Measurements from ENCODE around the gene E2F2. TPM values are rescaled to one million over a fixed set of nuclear protein-coding genes. Genes with fewer than 3 reads are reported as not detected.

E2F2 gene
- total RNA-seq, 1 donor from 2014 or later, result 0.16 TPM

DNA sequence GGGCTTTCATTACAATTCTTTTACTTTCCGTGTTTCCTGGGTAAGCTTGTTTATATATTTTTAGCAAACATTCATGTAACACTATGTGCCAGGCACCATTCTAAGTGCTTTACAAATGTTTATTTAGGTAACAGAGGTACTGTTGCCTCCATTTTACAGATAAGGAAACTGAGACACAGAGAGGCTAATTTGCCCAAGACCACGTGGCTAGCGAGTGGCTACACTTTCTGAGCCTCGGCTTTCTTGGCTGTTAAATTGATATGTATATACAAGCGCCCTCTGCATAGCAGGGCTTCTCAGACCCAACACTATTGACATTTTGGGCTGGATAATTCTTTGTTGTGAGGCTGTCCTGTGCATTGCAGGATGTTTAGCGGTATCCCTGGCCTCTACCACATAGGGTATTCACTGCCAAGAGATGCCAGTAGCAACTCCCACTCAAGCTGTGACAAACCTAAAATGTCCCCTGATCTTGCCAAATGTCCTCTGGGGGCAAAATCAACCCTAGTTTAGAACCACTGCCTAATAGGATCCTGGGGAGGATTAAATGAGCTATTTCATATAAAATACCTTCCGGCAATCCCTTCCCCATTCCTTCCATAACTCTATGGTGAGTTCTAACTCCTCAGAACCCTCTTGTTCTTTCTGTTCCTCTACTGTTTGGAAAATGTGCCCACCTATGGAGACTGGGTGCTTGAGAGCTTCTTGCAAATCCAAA is 45.5 kb upstream of the E2F2 start:
- intact Hi-C loops (cut with micrococcal nuclease), result no loop called here
- peaks cover 49% of the 10 kb centered on the region for H3K4me1 ChIP-seq
- TF ChIP-seq, protein P1, sequence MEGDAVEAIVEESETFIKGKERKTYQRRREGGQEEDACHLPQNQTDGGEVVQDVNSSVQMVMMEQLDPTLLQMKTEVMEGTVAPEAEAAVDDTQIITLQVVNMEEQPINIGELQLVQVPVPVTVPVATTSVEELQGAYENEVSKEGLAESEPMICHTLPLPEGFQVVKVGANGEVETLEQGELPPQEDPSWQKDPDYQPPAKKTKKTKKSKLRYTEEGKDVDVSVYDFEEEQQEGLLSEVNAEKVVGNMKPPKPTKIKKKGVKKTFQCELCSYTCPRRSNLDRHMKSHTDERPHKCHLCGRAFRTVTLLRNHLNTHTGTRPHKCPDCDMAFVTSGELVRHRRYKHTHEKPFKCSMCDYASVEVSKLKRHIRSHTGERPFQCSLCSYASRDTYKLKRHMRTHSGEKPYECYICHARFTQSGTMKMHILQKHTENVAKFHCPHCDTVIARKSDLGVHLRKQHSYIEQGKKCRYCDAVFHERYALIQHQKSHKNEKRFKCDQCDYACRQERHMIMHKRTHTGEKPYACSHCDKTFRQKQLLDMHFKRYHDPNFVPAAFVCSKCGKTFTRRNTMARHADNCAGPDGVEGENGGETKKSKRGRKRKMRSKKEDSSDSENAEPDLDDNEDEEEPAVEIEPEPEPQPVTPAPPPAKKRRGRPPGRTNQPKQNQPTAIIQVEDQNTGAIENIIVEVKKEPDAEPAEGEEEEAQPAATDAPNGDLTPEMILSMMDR (IDR thresholded peaks at IDR 0.05; ENCODE audit: borderline replicate concordance), result no peak
- no peaks in the 10 kb centered on the region for H3K27me3 ChIP-seq (ENCODE audit: low read depth)
- H3K9me3 ChIP-seq (replicated peaks), result no peaks in the 10 kb centered on the region
- no peak for DNase-seq
- peak overlapping the region; percentile 85 for H3K27ac ChIP-seq (replicated peaks)
- H3K4me3 ChIP-seq, result peak overlapping the region; percentile 41
- no peaks in the 10 kb centered on the region for H3K36me3 ChIP-seq

DNA sequence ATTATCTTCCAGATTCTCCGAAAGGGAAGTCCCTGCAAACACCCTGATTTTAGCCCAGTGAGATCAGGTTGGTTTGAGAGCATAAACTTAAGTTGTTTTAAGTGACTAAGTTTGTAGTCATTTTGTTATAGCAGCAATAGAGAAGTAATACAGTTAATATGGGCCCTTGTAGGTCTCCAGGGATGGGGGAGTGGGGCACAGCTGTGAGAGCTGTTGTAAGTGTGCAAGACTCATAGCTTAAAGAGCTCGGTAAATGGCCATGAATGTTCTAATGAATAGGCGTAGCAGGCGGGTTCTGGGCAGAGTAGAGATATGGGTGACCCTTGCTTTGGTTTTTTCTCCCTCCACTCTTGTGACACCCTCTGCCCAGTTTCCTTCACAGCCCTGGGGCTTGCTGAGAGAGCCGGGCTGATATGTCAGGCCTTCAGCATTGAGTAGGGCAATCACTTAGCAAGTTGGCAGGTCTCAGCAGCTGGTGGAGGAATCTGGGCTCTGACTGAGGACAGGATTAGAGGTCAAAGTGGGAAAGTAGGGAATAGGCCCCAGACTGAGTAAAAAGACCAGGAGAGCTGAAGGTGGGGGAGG is 44.3 kb upstream of the E2F2 start:
- Histone ChIP-seq H3K4me3 (no peak overlapping the region), H3K36me3 (no peaks in the 10 kb centered on the region), H3K27ac (replicated peaks) (peak overlapping the region; percentile 85), H3K4me1 (peaks cover 38% of the 10 kb centered on the region), H3K27me3 (ENCODE audit: low read depth) (no peaks in the 10 kb centered on the region), H3K9me3 (replicated peaks) (no peaks in the 10 kb centered on the region)
- DNase-seq, result no peak
- intact Hi-C loops (cut with micrococcal nuclease), result no loop called here
- TF ChIP-seq, protein P1 (IDR thresholded peaks at IDR 0.05; ENCODE audit: borderline replicate concordance), result no peak

DNA sequence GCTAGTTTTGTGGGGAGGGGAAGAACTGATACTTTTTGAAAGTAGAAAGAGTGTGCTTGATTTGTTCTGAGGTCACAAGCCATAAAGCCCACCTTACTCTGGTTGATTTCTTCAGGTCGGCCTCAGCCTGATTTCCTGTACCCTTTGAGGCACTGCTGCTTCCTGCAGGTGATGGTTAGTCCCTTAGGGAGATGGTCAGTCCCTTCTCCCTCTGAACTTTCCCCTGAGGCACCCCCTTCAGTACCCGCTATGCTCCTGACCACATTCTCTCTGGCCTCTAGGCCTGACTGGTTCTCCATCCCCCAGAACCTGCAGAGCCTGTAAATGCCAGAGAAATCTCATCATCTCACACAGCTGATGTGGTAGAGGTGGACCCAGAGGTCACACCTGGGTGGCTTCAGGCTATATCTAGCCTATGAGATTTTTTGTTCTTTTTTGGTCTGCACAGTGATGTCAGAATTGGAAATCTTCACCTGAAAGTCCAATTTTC is 43.3 kb upstream of the E2F2 start:
- no peak overlapping the region for H3K4me3 ChIP-seq
- intact Hi-C loops (cut with micrococcal nuclease), result no loop called here
- H3K4me1 ChIP-seq, result peaks cover 40% of the 10 kb centered on the region
- no peaks in the 10 kb centered on the region for H3K9me3 ChIP-seq (replicated peaks)
- DNase-seq, result no peak
- H3K36me3 ChIP-seq, result no peaks in the 10 kb centered on the region
- TF ChIP-seq, protein P1 (IDR thresholded peaks at IDR 0.05; ENCODE audit: borderline replicate concordance), result no peak
- peak overlapping the region; percentile 85 for H3K27ac ChIP-seq (replicated peaks)
- no peaks in the 10 kb centered on the region for H3K27me3 ChIP-seq (ENCODE audit: low read depth)

DNA sequence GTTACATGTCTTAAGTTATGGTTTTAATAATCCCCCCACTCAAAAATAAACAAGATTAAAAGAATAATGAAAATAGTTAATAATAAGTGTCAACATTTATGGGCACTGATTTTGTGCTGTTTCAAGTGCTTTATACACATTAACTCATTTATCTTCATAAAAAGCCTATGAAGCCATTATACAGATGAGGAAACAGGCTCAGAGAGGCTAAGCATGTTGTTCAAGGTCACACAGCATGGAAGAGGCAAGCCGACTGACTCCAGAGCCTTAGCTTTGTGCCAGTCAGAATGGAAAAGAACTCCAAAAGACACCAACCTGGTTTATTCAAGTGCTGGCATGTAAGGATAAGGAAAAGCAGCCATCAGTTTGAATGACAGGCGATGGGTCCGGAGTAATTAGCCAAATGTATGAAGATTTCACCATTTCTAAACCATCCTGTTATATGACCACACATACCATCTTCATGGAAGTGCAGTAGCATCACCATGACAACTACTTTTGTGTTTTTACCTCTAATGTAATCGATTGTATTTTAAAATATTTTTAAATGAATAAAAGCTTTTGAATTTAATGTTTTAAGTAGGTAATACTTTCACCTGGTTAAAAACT is 42.6 kb upstream of the E2F2 start:
- DNase-seq, result no peak
- no peaks in the 10 kb centered on the region for H3K9me3 ChIP-seq (replicated peaks)
- H3K27me3 ChIP-seq (ENCODE audit: low read depth), result no peaks in the 10 kb centered on the region
- intact Hi-C loops (cut with micrococcal nuclease), result no loop called here
- H3K36me3 ChIP-seq, result no peaks in the 10 kb centered on the region
- H3K4me1 ChIP-seq, result peaks cover 44% of the 10 kb centered on the region
- TF ChIP-seq, protein P1 (IDR thresholded peaks at IDR 0.05; ENCODE audit: borderline replicate concordance), result no peak
- H3K27ac ChIP-seq (replicated peaks), result peak overlapping the region; percentile 58
- H3K4me3 ChIP-seq, result no peak overlapping the region

DNA sequence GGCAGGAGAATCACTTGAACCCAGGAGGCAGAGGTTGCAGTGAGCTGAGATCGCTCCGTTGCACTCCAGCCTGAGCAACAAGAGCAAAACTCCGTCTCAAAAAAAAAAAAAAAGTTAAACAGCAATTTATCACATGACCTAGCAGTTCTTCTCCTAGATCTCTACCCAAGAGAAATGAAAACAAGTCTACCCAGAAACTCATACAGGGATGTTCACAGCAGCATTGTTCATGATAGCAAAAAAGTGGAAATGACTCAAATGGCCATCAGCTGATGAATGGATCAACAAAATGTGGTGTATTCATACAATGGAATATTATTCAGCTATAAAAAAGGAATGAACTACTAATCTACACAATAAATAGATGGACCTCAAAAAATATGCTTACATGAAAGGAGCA is 40.4 kb upstream of the E2F2 start:
- Histone ChIP-seq H3K4me1 (peaks cover 33% of the 10 kb centered on the region), H3K27ac (replicated peaks) (no peak overlapping the region), H3K4me3 (no peak overlapping the region), H3K27me3 (ENCODE audit: low read depth) (no peaks in the 10 kb centered on the region), H3K9me3 (replicated peaks) (no peaks in the 10 kb centered on the region), H3K36me3 (no peaks in the 10 kb centered on the region)
- TF ChIP-seq, protein P1 (IDR thresholded peaks at IDR 0.05; ENCODE audit: borderline replicate concordance), result no peak
- no peak for DNase-seq
- intact Hi-C loops (cut with micrococcal nuclease), result no loop called here

Measured in left ventricle myocardium inferior (tissue), 1 donor.